Left lung (tissue), 10 donors: Measurements from ENCODE around the gene AIP. TPM values are rescaled to one million over a fixed set of nuclear protein-coding genes. Genes with fewer than 3 reads are reported as not detected.

ENCODE experiments used
- ATAC-seq: fragments of 200-7000 bp; cut with Tn5 transposase; one replicate; pipeline ENCODE4 v1.9.1; 2020; ENCODE audit warnings: moderate library complexity
- DNase-seq, 4 donors: peaks; one replicate each; pipeline ENCODE4 v3.0.0-alpha.2; 2013 to 2020
- H3K27ac ChIP-seq, 2 donors: fragments of 200-600 bp; sonication (generic) in 1 of 2; one replicate each; pipeline versions ENCODE4 v1.5.0 to v1.8.0; 2020 to 2021
- H3K27me3 ChIP-seq, 2 donors: fragments of 200-600 bp; sonication (generic) in 1 of 2; one replicate each; pipeline versions ENCODE4 v1.5.0 to v1.8.0; 2020 to 2021
- H3K36me3 ChIP-seq, 2 donors: fragments of 200-600 bp; sonication (generic) in 1 of 2; one replicate each; pipeline versions ENCODE4 v1.5.0 to v1.8.0; 2020 to 2021
- H3K4me1 ChIP-seq, 2 donors: fragments of 200-600 bp; one replicate each; pipeline ENCODE4 v1.8.0; 2021
- H3K4me3 ChIP-seq, 2 donors: fragments of 200-600 bp; sonication (generic) in 1 of 2; one replicate each; pipeline versions ENCODE4 v1.5.0 to v1.8.0; 2020 to 2021; ENCODE audit warnings: mild to moderate bottlenecking in 1 of 2
- H3K9me3 ChIP-seq, 2 donors: fragments of 200-600 bp; sonication (generic) in 1 of 2; one replicate each; pipeline versions ENCODE4 v1.5.0 to v1.8.0; 2020 to 2021
- intact Hi-C, 2 donors: fragments of 100-400 bp; cut with DNase I; formaldehyde crosslinking; loops; one replicate each; pipeline versions ENCODE4 v1.11.2 to v1.14.2; 2022
- polyA plus RNA-seq, 6 donors: library from polyadenylated mRNA; unstranded; fragments of 120-200 nt; gene quantifications; one replicate each; pipeline ENCODE4 v1.2.1, GENCODE V29; 2013; ENCODE audit not compliant: insufficient read length in 6 of 6
- total RNA-seq, 2 donors: library from RNA; stranded (reverse); fragmentation: NEBNext Ultra II Directional; extraction: Animal tissue kit (Norgen Biotek cat#: 25700); gene quantifications; one replicate each; pipeline ENCODE4 v1.2.1, GENCODE V29; 2021
- TF ChIP-seq, protein P1 (sequence below), 2 donors: fragments of 200-600 bp; sonication (generic) in 1 of 2; IDR thresholded peaks; one replicate each; pipeline versions ENCODE4 v1.5.0 to v1.8.0; 2021; ENCODE audit warnings: antibody characterized with exemption in 2 of 2
- donor health status: DM: no; HTN: yes; CAD: no.
- donor health status: DM: no; HTN: no; CAD: no.

AIP gene
- total and polyA plus RNA-seq, 8 donors = 55.7 to 68.2 (median 61.0) TPM

DNA sequence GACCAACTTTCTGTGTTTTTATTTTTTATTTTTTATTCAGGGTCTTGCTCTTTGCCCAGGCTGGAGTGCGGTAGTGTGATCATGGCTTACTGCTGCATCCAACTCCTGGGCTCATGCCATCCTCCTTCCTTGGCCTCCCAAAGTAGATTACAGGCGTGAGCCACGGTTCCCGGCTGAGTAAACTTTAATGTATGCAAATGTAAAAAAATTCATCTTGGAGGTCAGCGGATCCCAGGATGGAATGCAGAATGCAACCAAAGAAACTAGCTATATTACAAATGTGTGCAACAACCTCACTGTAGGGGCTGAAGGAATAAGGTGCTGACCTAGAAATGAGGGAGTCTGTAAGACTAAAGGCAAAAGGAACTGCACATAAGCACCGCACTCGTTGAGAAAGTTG, 31.3 kb downstream of the AIP start:
- peaks cover 0 to under 1% of the 10 kb centered on the region in 2 donors for H3K4me1 ChIP-seq
- intact Hi-C loops = no loop called here
- ATAC-seq = no peak

DNA sequence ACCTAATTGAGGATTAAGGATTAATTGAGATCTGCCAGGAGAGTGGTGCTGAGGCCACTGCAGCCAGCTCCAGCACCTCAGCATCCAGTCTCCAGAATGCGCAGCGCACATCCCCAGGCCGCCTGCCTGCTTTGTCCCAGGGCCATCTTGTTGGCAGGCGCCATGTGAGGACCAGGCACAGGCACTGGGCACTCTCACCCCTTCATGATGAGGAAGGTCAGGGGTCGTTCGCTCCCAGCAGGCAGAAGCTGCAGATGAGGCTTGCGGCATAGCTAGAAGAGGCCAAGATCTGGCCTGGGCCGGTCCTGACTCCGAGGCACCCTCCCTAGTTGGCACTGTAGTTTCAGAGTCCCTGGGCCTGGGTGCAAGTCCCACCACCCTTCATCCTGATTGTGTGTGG, 34.0 kb downstream of the AIP start:
- DNase-seq = peak in 1 of 4 donors; percentile 68
- Histone ChIP-seq H3K36me3 (no peaks in the 10 kb centered on the region), H3K27ac (no peak overlapping the region), H3K4me1 (no peaks in the 10 kb centered on the region), H3K9me3 (no peaks in the 10 kb centered on the region), H3K27me3 (peaks cover 0 to 21% of the 10 kb centered on the region in 2 donors), H3K4me3 (no peak overlapping the region)
- TF ChIP-seq, protein P1, sequence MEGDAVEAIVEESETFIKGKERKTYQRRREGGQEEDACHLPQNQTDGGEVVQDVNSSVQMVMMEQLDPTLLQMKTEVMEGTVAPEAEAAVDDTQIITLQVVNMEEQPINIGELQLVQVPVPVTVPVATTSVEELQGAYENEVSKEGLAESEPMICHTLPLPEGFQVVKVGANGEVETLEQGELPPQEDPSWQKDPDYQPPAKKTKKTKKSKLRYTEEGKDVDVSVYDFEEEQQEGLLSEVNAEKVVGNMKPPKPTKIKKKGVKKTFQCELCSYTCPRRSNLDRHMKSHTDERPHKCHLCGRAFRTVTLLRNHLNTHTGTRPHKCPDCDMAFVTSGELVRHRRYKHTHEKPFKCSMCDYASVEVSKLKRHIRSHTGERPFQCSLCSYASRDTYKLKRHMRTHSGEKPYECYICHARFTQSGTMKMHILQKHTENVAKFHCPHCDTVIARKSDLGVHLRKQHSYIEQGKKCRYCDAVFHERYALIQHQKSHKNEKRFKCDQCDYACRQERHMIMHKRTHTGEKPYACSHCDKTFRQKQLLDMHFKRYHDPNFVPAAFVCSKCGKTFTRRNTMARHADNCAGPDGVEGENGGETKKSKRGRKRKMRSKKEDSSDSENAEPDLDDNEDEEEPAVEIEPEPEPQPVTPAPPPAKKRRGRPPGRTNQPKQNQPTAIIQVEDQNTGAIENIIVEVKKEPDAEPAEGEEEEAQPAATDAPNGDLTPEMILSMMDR (IDR thresholded peaks at IDR 0.05) = no peak
- ATAC-seq = no peak
- intact Hi-C loops = no loop called here

More for the DNA sequence above, 31.3 kb downstream of the AIP start:
- Histone ChIP-seq H3K27ac (no peak overlapping the region), H3K9me3 (no peaks in the 10 kb centered on the region), H3K27me3 (peaks cover 0 to 36% of the 10 kb centered on the region in 2 donors), H3K4me3 (no peak overlapping the region), H3K36me3 (no peaks in the 10 kb centered on the region)
- TF ChIP-seq, protein P1 (IDR thresholded peaks at IDR 0.05) = no peak
- DNase-seq = no peak

DNA sequence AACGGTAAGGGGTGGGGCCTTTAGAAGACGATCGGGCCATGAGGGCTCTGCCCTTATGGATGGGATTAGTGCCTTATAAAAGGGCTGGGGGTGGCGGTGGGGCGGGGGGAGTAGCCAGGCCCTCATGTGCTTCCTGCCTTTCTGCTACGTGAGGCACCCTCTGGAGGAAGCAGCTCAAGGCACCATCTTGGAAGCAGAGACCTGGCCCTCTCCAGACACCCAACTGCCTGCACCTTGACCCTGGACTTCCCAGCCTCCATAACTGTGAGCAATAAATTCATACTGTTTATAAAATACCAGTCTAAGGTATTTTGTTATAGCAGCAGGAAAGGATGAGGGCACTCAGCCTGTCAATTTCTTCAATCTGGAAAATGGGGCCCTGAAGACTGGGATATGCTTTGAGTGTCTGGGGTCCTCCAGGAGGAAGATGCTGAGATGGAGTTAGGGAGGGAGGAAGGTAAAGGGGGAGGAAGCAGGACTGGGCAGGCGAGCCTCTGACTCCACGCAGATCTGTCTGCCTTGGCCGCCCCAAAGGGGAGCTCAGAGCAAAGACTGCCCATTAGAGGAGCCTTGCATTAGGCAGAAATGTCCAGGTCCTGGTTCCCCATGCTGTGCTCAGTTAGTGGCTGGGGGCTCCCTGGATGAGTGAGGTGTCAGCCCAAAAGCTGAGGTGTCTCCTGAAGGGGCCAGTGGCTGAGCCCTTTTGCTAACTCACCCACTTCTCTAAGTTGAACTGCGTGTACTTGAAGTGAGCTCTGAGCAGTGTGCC, 35.1 kb downstream of the AIP start:
- TF ChIP-seq, protein P1 (IDR thresholded peaks at IDR 0.05) = no peak
- H3K36me3 ChIP-seq = no peaks in the 10 kb centered on the region

DNA sequence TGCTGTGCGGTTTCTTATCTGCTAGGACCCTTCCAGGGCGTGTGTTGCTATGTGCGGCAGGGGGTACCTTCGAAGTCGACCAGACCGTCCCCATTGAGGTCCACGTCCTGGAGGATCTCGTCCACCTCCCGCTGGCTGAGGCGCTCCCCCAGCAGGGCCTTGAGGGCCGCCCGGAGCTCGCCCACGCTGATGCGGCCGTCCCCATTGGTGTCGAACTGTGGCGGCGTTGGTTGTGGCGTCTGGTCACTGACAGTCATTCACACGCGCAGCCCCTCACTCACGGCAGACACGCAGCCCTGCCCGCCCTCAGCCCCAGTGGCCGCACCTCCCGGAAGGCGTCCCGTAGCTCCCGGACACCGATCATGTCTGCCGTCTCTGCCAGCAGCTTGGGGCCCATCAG, 36.9 kb downstream of the AIP start:
- peaks cover 0 to 8% of the 10 kb centered on the region in 2 donors for H3K27me3 ChIP-seq
- H3K4me3 ChIP-seq = no peak overlapping the region
- H3K4me1 ChIP-seq = no peaks in the 10 kb centered on the region
- no peaks in the 10 kb centered on the region for H3K9me3 ChIP-seq
- ATAC-seq (no peak), DNase-seq (peak in 1 of 4 donors; percentile 65)
- TF ChIP-seq, protein P1 (IDR thresholded peaks at IDR 0.05) = no peak
- no peaks in the 10 kb centered on the region for H3K36me3 ChIP-seq
- intact Hi-C loops = no loop called here
- no peak overlapping the region for H3K27ac ChIP-seq

More for the DNA sequence above, 35.1 kb downstream of the AIP start:
- no peak for DNase-seq
- ATAC-seq = no peak
- Histone ChIP-seq H3K4me1 (no peaks in the 10 kb centered on the region), H3K27me3 (peaks cover 0 to 11% of the 10 kb centered on the region in 2 donors), H3K27ac (no peak overlapping the region), H3K9me3 (no peaks in the 10 kb centered on the region), H3K4me3 (no peak overlapping the region)
- intact Hi-C loops = no loop called here

DNA sequence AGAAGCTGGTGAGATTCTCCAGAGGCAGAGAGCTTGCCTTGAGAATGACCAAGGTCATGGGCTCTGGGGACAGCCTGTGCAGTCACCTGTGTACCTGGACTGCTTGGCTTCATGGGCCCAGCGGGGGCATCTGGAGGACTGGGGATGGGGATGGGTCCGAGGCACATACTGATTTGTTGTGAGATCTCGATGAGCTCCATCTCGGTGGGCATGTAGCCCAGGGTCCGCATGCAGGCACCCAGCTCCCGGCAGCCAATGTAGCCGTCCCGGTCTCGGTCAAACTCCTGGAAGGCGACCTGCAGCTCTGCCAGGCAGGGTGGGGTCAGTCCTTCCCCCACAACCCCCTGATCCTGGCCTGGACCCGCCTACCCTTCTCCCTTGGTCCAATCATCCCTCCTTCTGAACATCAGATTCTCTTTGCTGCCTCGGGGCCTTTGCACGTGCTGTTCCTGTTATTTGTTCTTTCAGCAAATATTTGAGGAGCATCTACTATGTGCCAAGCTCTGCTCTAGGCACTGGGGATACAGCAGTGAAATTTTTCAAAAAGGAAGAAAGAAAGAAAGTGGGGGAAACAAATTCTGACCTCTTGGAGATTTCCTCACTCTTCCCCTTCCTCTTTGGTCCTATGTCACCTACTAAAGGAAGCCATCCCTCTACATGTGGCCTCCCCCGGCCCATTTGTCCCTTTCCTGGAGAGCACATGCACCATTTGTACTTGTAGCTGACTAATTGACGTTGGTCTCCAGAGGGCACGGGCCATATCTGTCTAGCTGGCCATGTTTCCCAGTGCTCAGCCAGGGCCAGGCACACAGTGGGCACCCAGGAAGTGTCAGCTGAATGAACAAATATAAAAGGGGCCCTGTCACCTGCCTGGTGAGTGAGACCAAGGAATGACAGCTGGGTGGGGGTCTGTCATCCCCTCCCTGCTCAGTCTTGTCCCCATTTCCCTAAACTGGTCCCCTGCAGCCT, 38.3 kb downstream of the AIP start:
- Histone ChIP-seq H3K4me3 (no peak overlapping the region), H3K9me3 (no peaks in the 10 kb centered on the region), H3K27me3 (peaks cover 0 to 8% of the 10 kb centered on the region in 2 donors), H3K36me3 (no peaks in the 10 kb centered on the region), H3K4me1 (no peaks in the 10 kb centered on the region), H3K27ac (no peak overlapping the region)
- intact Hi-C loops = no loop called here
- DNase-seq = peak in 1 of 4 donors; percentile 47
- no peak for ATAC-seq
- TF ChIP-seq, protein P1 (IDR thresholded peaks at IDR 0.05) = no peak
